ENCODE data around the gene RANBP2. TPM values are rescaled to one million over a fixed set of nuclear protein-coding genes. Genes with fewer than 3 reads are reported as not detected.

Gene RANBP2
- total and polyA plus RNA-seq, 10 donors: 7.4 to 86.7 (median 65.4) TPM

- TF ChIP-seq CTCF (IDR thresholded peaks at IDR 0.05 in 8 of 11, conservative IDR thresholded peaks at IDR 0.05 in 3 of 11) (peak in 1 of 11 experiments; percentile 33), POLR2AphosphoS5 (IDR thresholded peaks at IDR 0.05) (peak; percentile 89 to 94 (median 92)), POLR2A (IDR thresholded peaks at IDR 0.05) (peak in 1 of 3 donors; percentile 24)
- Histone ChIP-seq H3K4me1 (peaks cover 0 to 21% (median 14%) of the 10 kb centered on the region in 6 donors), H3K9me3 (no peaks in the 10 kb centered on the region), H3K4me3 (peak within 1 kb of the TSS; percentile 70 to 86 (median 76)), H3K27ac (peak within 1 kb of the TSS; percentile 36 to 88 (median 83)), H3K36me3 (peaks cover 0 to 44% (median 28%) of the 10 kb centered on the region in 6 donors), H3K27me3 (replicated peaks in 1 of 7) (no peaks in the 10 kb centered on the region)
- peak; percentile 98 for DNase-seq
- 0 to 1% (median 1%) methylated on average over 39 to 78 of the region's 78 CpGs for WGBS, 5 donors
- intact Hi-C loops (cut with DNase I; ENCODE audit: low total_unique reads): no loop called here
Observed at GRCh38 chr2:108786354-108787215, 67.3 kb downstream of the RANBP2 start, which contains the start of gene CCDC138. TSS of gene CCDC138 (plus strand) at chr2:108786771. CDS start at chr2:108786823, 52 bp downstream.

DNA sequence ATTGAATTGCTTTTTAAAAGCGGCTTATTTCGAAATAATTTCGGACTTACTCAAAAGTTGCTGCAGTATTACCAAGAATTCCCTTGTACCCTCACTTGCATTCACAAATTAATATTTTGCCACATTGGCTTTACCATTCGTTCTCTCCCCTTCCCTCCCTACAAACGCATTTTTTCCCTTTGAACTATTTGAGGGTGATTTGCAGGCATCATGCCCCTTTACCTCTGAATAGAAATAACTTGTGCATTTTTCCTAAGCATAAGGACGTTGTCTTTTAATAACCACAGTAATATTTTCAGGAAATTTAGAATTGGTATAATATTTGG, 67.9 kb downstream of the RANBP2 start:
- Histone ChIP-seq H3K27ac (peak overlapping the region in 6 of 8 donors; percentile 77 to 88 (median 86)), H3K4me1 (peaks cover 0 to 21% (median 14%) of the 10 kb centered on the region in 6 donors), H3K36me3 (peaks cover 0 to 41% (median 24%) of the 10 kb centered on the region in 6 donors), H3K27me3 (replicated peaks in 1 of 7) (no peaks in the 10 kb centered on the region), H3K4me3 (peak overlapping the region; percentile 70 to 86 (median 76)), H3K9me3 (no peaks in the 10 kb centered on the region)
- intact Hi-C loops (cut with DNase I; ENCODE audit: low total_unique reads): no loop called here
- no peak for DNase-seq
- no peak for TF ChIP-seq POLR2A (IDR thresholded peaks at IDR 0.05)
- no peak for TF ChIP-seq CTCF (IDR thresholded peaks at IDR 0.05 in 8 of 11, conservative IDR thresholded peaks at IDR 0.05 in 3 of 11)
- TF ChIP-seq POLR2AphosphoS5 (IDR thresholded peaks at IDR 0.05): no peak
- 1 to 3% (median 2%) methylated on average over 6 of the region's 6 CpGs for WGBS, 5 donors

DNA sequence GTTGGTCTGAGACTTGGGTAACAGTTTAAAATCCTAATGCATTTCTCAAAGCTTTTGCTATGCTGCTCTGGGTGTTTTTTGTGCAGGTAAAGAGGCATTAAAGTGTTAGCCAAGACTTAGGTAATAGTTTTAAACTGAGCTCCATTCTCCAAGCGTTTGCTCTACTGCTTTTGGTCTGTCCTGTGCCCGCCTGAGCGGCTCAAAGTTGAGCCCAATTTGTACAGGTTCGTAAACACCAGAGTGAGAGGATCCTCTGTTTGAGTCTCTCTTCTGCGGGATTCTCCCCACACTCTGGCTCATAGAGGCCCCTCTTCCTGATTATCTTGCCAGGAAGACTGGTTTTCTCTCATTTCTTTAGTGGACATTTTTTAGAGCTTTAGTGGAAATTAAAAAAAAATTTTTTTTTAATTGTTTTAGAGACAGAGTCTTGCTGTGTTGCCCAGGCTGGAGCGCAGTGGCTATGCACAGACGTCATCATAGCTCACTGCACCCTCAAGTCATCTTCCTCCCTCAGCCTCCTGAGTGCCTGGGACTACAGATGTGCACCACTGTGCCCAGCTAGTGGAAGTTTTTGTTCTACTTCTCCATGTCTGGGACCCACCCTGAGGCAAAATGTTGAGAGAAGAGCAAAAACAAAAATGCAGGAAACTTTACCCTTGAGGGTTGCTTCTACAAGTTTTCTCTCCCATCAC, 83.9 kb downstream of the RANBP2 start:
- Histone ChIP-seq H3K27me3 (replicated peaks in 1 of 7) (no peaks in the 10 kb centered on the region), H3K4me1 (no peaks in the 10 kb centered on the region), H3K4me3 (no peak overlapping the region), H3K36me3 (peaks cover 0 to 67% (median 16%) of the 10 kb centered on the region in 6 donors), H3K9me3 (no peaks in the 10 kb centered on the region), H3K27ac (no peak overlapping the region)
- WGBS, 5 donors: 92 to 97% (median 96%) methylated on average over 7 of the region's 7 CpGs
- no peak for DNase-seq
- intact Hi-C loops (cut with DNase I; ENCODE audit: low total_unique reads): no loop called here
- TF ChIP-seq POLR2A (IDR thresholded peaks at IDR 0.05) (no peak), CTCF (IDR thresholded peaks at IDR 0.05 in 8 of 11, conservative IDR thresholded peaks at IDR 0.05 in 3 of 11) (no peak), POLR2AphosphoS5 (IDR thresholded peaks at IDR 0.05) (no peak)

DNA sequence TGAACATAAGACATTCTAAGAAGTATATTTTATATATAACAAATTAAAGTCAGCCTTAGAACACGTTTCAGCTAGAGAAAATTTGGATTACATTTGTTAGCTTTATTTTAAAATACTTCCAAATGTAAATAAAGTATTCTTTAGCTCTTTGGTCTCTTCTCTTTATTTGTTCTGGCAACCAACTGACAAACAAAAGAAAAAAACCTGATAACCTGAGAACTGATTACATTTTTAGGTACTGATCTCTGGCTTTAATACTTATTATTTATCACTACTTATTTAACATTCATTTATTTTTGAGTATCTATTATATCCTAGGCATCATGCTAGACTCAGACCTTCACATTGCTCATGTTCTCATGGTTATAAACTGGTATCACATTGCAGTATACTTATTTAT, 85.8 kb downstream of the RANBP2 start:
- WGBS, 5 donors: 92 to 97% (median 95%) methylated on average over 1 of the region's 1 CpG
- TF ChIP-seq POLR2AphosphoS5 (IDR thresholded peaks at IDR 0.05) (no peak), CTCF (IDR thresholded peaks at IDR 0.05 in 8 of 11, conservative IDR thresholded peaks at IDR 0.05 in 3 of 11) (no peak), POLR2A (IDR thresholded peaks at IDR 0.05) (no peak)
- intact Hi-C loops (cut with DNase I; ENCODE audit: low total_unique reads): no loop called here
- H3K27ac ChIP-seq: no peak overlapping the region
- H3K36me3 ChIP-seq: peaks cover 0 to 67% (median 14%) of the 10 kb centered on the region in 6 donors
- peaks cover 0 to 15% (median 12%) of the 10 kb centered on the region in 8 donors for H3K9me3 ChIP-seq
- no peak overlapping the region for H3K4me3 ChIP-seq
- no peaks in the 10 kb centered on the region for H3K4me1 ChIP-seq
- DNase-seq: no peak
- no peaks in the 10 kb centered on the region for H3K27me3 ChIP-seq (replicated peaks in 1 of 7)

All from spleen (tissue), 11 donors.